H1 (cell line): Measurements from ENCODE around the gene PHACTR2. TPM values are rescaled to one million over a fixed set of nuclear protein-coding genes. Genes with fewer than 3 reads are reported as not detected.

ENCODE experiments used
- CTCF ChIA-PET: fragments of 300-600 bp; sonication (Branson Sonifier 250); formaldehyde crosslinking; loops from one replicate; lab custom pipeline; 2021; ENCODE audit not compliant: partially characterized antibody; lab: Charles Lee
- POLR2A ChIA-PET: fragments of 300-600 bp; sonication (Branson Sonifier 250); formaldehyde crosslinking; loops from one replicate; lab custom pipeline; 2021; ENCODE audit warnings: inconsistent platforms; ENCODE audit not compliant: partially characterized antibody; lab: Charles Lee
- DNase-seq, 2 experiments: peaks; one replicate each; pipeline versions ENCODE4 v3.0.0 to v3.0.0-alpha.2; 2010 to 2022; ENCODE audit warnings: low spot score in 2 of 2, low read depth in 1 of 2, mixed read lengths in 1 of 2
- FAIRE-seq: peaks from 2 replicates; lab custom pipeline; 2011; peaks lifted over from hg19 to GRCh38; lab: Jason Lieb, UNC
- H2AFZ ChIP-seq: 2 replicates; pipeline ENCODE4 v1.8.1; 2012; ENCODE audit warnings: low read length, inconsistent platforms
- H2AK5ac ChIP-seq: 2 replicates; pipeline ENCODE4 v1.6.1; 2013; ENCODE audit warnings: low read depth, low read length
- H2BK120ac ChIP-seq: replicated peaks from 2 replicates; pipeline ENCODE3; 2013; ENCODE audit warnings: low read depth, low read length, inconsistent platforms
- H2BK12ac ChIP-seq: 2 replicates; pipeline ENCODE4 v1.6.1; 2013; ENCODE audit warnings: low read depth, low read length
- H2BK15ac ChIP-seq: 2 replicates; pipeline ENCODE4 v1.6.1; 2013; ENCODE audit warnings: low read length
- H2BK20ac ChIP-seq: 2 replicates; pipeline ENCODE4 v1.6.1; 2013; ENCODE audit warnings: low read length
- H2BK5ac ChIP-seq: 2 replicates; pipeline ENCODE4 v1.6.1; 2013; ENCODE audit warnings: low read depth, low read length
- H3K14ac ChIP-seq: 2 replicates; pipeline ENCODE4 v1.6.1; 2013; ENCODE audit warnings: inconsistent platforms; ENCODE audit not compliant: insufficient read length
- H3K18ac ChIP-seq: 2 replicates; pipeline ENCODE4 v1.6.1; 2013; ENCODE audit warnings: low read length; ENCODE audit errors: extremely low read depth
- H3K23ac ChIP-seq: 2 replicates; pipeline ENCODE4 v1.6.1; 2013; ENCODE audit warnings: inconsistent platforms; ENCODE audit not compliant: insufficient read length
- H3K23me2 ChIP-seq: 2 replicates; pipeline ENCODE4 v1.6.1; 2013; ENCODE audit warnings: low read depth, low read length
- H3K27ac ChIP-seq: 2 replicates; pipeline ENCODE4 v1.6.1; 2011; ENCODE audit warnings: low read depth, low read length, inconsistent platforms
- H3K27me3 ChIP-seq, 4 experiments: replicated peaks in 1 of 4; 1 replicate in 1 of 4; 2 replicates in 3 of 4; pipeline versions ENCODE4 v1.6.1 to v1.8.1; 2011 to 2013; ENCODE audit warnings: low read length in 3 of 4, mild to moderate bottlenecking in 3 of 4, inconsistent platforms in 2 of 4, mixed read lengths in 2 of 4, moderate library complexity in 1 of 4; ENCODE audit not compliant: control insufficient read depth in 3 of 4, insufficient read depth in 3 of 4; ENCODE audit errors: extremely low read depth in 1 of 4
- H3K36me3 ChIP-seq, 4 experiments: 2 replicates each; pipeline versions ENCODE4 v1.6.1 to v1.8.1; 2011 to 2013; ENCODE audit warnings: mild to moderate bottlenecking in 4 of 4, low read length in 3 of 4, moderate library complexity in 2 of 4, control low read depth in 1 of 4, inconsistent platforms in 1 of 4; ENCODE audit not compliant: insufficient read depth in 4 of 4, control insufficient read depth in 2 of 4
- H3K4ac ChIP-seq: replicated peaks from 2 replicates; pipeline ENCODE3; 2013; ENCODE audit warnings: low read length, low read depth, mixed read lengths, inconsistent platforms; ENCODE audit not compliant: insufficient read length
- H3K4me1 ChIP-seq, 4 experiments: replicated peaks in 1 of 4; 1 replicate in 1 of 4; 2 replicates in 3 of 4; pipeline versions ENCODE4 v1.6.1 to v1.8.1; 2011 to 2013; ENCODE audit warnings: low read length in 3 of 4, inconsistent platforms in 2 of 4, mixed read lengths in 1 of 4; ENCODE audit not compliant: insufficient read depth in 4 of 4, control insufficient read depth in 3 of 4
- H3K4me2 ChIP-seq, 2 experiments: 2 replicates each; pipeline versions ENCODE4 v1.6.1 to v1.8.1; 2011 to 2013; ENCODE audit warnings: low read depth in 2 of 2, low read length in 2 of 2, control low read depth in 1 of 2, inconsistent platforms in 1 of 2, mild to moderate bottlenecking in 1 of 2; ENCODE audit not compliant: insufficient read depth in 1 of 2
- H3K4me3 ChIP-seq, 4 experiments: fragments of 200-600, 300-600 bp in 1 of 4; sonication (generic), shearing (Covaris generic), sonication (Bioruptor Twin) in 1 of 4; 2 replicates each; pipeline versions ENCODE4 v1.5.1 to v1.8.1; 2011 to 2016; ENCODE audit warnings: low read length in 4 of 4, low read depth in 3 of 4, control low read depth in 2 of 4, inconsistent platforms in 2 of 4, mild to moderate bottlenecking in 2 of 4, mixed read lengths in 1 of 4, moderate library complexity in 1 of 4; ENCODE audit not compliant: insufficient read depth in 2 of 4; ENCODE audit errors: extremely low read depth in 1 of 4
- H3K56ac ChIP-seq: replicated peaks from 2 replicates; pipeline ENCODE3; 2013; ENCODE audit warnings: low read depth, mild to moderate bottlenecking, mixed read lengths, low read length, inconsistent platforms; ENCODE audit not compliant: insufficient read length
- H3K79me1 ChIP-seq: 2 replicates; pipeline ENCODE4 v1.6.1; 2013; ENCODE audit warnings: low read depth, low read length, control low read depth
- H3K79me2 ChIP-seq, 2 experiments: 2 replicates each; pipeline versions ENCODE4 v1.6.1 to v1.8.1; 2012 to 2013; ENCODE audit warnings: low read length in 2 of 2, mild to moderate bottlenecking in 2 of 2, inconsistent platforms in 1 of 2; ENCODE audit not compliant: insufficient read depth in 2 of 2, control insufficient read depth in 1 of 2
- H3K9ac ChIP-seq, 4 experiments: replicated peaks in 1 of 4; 1 replicate in 1 of 4; 2 replicates in 3 of 4; pipeline versions ENCODE4 v1.6.1 to v1.8.1; 2011 to 2013; ENCODE audit warnings: low read depth in 3 of 4, low read length in 3 of 4, control low read depth in 2 of 4, mild to moderate bottlenecking in 2 of 4, moderate library complexity in 2 of 4, inconsistent platforms in 1 of 4; ENCODE audit errors: extremely low read depth in 1 of 4
- H3K9me3 ChIP-seq, 2 experiments: 2 replicates each; pipeline versions ENCODE4 v1.6.1 to v1.8.1; 2012 to 2013; ENCODE audit warnings: mild to moderate bottlenecking in 2 of 2, moderate library complexity in 2 of 2, control low read depth in 1 of 2, inconsistent platforms in 1 of 2, low read depth in 1 of 2, low read length in 1 of 2, mixed read lengths in 1 of 2; ENCODE audit not compliant: insufficient read depth in 2 of 2
- H4K20me1 ChIP-seq, 2 experiments: replicated peaks in 1 of 2; 2 replicates each; pipeline versions ENCODE3 to v1.8.1; 2011 to 2013; ENCODE audit warnings: inconsistent platforms in 2 of 2, low read length in 2 of 2, mild to moderate bottlenecking in 1 of 2; ENCODE audit not compliant: insufficient read depth in 2 of 2, control insufficient read depth in 1 of 2
- H4K5ac ChIP-seq: 2 replicates; pipeline ENCODE4 v1.6.1; 2013; ENCODE audit warnings: low read length, low read depth, mixed read lengths, inconsistent platforms; ENCODE audit not compliant: insufficient read length
- H4K8ac ChIP-seq: 2 replicates; pipeline ENCODE4 v1.8.0; 2013; ENCODE audit warnings: mild to moderate bottlenecking, moderate library complexity, low read length, inconsistent platforms; ENCODE audit not compliant: insufficient read depth; ENCODE audit errors: extremely low read depth
- H4K91ac ChIP-seq: replicated peaks from 2 replicates; pipeline ENCODE3; 2013; ENCODE audit warnings: low read length, mixed read lengths, inconsistent platforms; ENCODE audit not compliant: insufficient read length
- GABPA ChIP-seq: IDR thresholded peaks from 2 replicates; pipeline ENCODE4 v1.6.1; 2011; ENCODE audit warnings: mild to moderate bottlenecking, low read length, moderate library complexity, borderline replicate concordance; ENCODE audit not compliant: insufficient read depth
- GTF2F1 ChIP-seq: IDR thresholded peaks from 2 replicates; pipeline ENCODE4 v1.6.1; 2012; ENCODE audit warnings: low read depth, low read length, improper control_type of control experiment, borderline replicate concordance
- KDM4A ChIP-seq: IDR thresholded peaks from one replicate; pipeline ENCODE4 v1.7.1; 2012; ENCODE audit warnings: low read depth, mild to moderate bottlenecking, moderate library complexity, low read length, inconsistent platforms; ENCODE audit not compliant: severe bottlenecking
- POU5F1 ChIP-seq: IDR thresholded peaks from 2 replicates; pipeline ENCODE4 v1.6.1; 2011; ENCODE audit warnings: low read depth, mild to moderate bottlenecking, low read length, moderate library complexity
- TAF1 ChIP-seq: IDR thresholded peaks from 2 replicates; pipeline ENCODE4 v1.6.1; 2011; ENCODE audit warnings: mild to moderate bottlenecking, low read depth, low read length
- WGBS, 2 experiments: shearing (Covaris generic) in 1 of 2; methylation state at CpG; one replicate each; pipeline versions ENCODE4 v1.1.6 to v1.1.7; 2013 to 2015; ENCODE audit warnings: low lambda C conversion rate in 2 of 2, mixed read lengths in 2 of 2, inconsistent platforms in 1 of 2, low coverage in 1 of 2, missing lambda C conversion rate in 1 of 2; ENCODE audit not compliant: insufficient replicate concordance in 2 of 2, insufficient coverage in 1 of 2, insufficient read length in 1 of 2; ENCODE audit errors: extremely low coverage in 1 of 2, missing lambda C conversion rate in 1 of 2; 5-methylcytosine and 5-hydroxymethylcytosine counted together
- polyA plus RNA-seq, 7 experiments: library from polyadenylated mRNA; depleted of rRNA in 3 of 7; stranded (reverse) in 5 of 7; unstranded in 2 of 7; fragments of >200 nt in 5 of 7; fragments of 200-250 nt in 2 of 7; gene quantifications; 1 replicate in 5 of 7; 2 replicates in 1 of 7; 4 replicates in 1 of 7; pipeline versions ENCODE4 v1.2.1 to v1.2.3, GENCODE V29; 2011 to 2013; ENCODE audit warnings: missing spikeins in 2 of 7, mixed read lengths in 2 of 7
- total RNA-seq: library from RNA; stranded (reverse); fragmentation: NEBNext Ultra II Directional; extraction: Animal tissue kit (Norgen Biotek cat#: 25700); gene quantifications from 2 replicates; pipeline ENCODE4 v1.2.1, GENCODE V29; 2021
- TF ChIP-seq, protein P1 (sequence below): IDR thresholded peaks from 2 replicates; pipeline ENCODE4 v1.6.1; 2011; ENCODE audit warnings: low read length, improper control_type of control experiment

PHACTR2 gene
- total and polyA plus RNA-seq, 2 of the 8 experiments (the other 6 are each of a cell fraction or from before 2014, with no cell fraction given), result 16.9 to 131 TPM

DNA sequence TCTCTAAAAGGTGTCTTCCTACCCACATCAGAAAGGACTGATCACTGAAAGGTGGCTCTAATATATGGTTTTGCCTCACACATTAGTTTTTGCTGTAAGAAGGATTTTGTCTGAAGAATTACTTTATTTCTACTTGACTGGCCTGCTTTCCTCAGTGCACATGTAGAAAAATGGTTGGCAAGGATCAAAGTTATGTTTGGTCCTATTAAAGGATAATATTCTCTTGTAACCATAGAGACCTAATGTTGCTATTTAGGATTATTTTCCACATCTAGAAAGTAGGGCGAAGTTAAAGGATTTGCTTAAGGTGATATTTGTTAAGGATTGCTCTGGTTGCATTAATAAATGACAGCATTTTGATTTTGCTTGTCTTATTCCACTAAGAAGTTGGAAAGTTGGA, 40.7 kb downstream of the PHACTR2 start:
- Histone ChIP-seq H2AFZ (no peak overlapping the region), H2BK20ac (no peak overlapping the region), H2BK5ac (no peak overlapping the region), H3K9me3 (no peaks in the 10 kb centered on the region), H2BK120ac (no peak overlapping the region), H3K9ac (no peak overlapping the region), H3K27ac (no peak overlapping the region), H3K14ac (no peak overlapping the region), H4K91ac (no peak overlapping the region), H3K36me3 (peaks cover 0 to 19% (median 12%) of the 10 kb centered on the region in 4 experiments; a peak in 4 of 8 replicates), H3K4ac (no peak overlapping the region), H3K4me2 (no peak overlapping the region), H2AK5ac (no peak overlapping the region), H3K4me3 (no peak overlapping the region), H3K23me2 (no peaks in the 10 kb centered on the region), H3K79me1 (peaks cover under 1% of the 10 kb centered on the region; the same call in 1 of the 2 replicates), H2BK12ac (no peak overlapping the region), H4K8ac (no peak overlapping the region)
- CTCF ChIA-PET, result no interaction called here
- no peak for DNase-seq
- TF ChIP-seq KDM4A (no peak), POU5F1 (no peak), GABPA (no peak), GTF2F1 (no peak), TAF1 (no peak)
- TF ChIP-seq, protein P1, sequence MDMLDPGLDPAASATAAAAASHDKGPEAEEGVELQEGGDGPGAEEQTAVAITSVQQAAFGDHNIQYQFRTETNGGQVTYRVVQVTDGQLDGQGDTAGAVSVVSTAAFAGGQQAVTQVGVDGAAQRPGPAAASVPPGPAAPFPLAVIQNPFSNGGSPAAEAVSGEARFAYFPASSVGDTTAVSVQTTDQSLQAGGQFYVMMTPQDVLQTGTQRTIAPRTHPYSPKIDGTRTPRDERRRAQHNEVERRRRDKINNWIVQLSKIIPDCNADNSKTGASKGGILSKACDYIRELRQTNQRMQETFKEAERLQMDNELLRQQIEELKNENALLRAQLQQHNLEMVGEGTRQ, result no peak
- TF ChIP-seq, all 59 proteins: peak for 0
- no peak for FAIRE-seq
- Histone ChIP-seq H3K18ac (no peak overlapping the region), H3K23ac (no peak overlapping the region), H3K27me3 (no peaks in the 10 kb centered on the region), H4K20me1 (peaks cover 0 to 2% of the 10 kb centered on the region in 2 experiments), H3K79me2 (no peaks in the 10 kb centered on the region; a peak in 2 of 4 replicates), H4K5ac (no peak overlapping the region), H2BK15ac (no peak overlapping the region), H3K4me1 (no peaks in the 10 kb centered on the region), H3K56ac (no peak overlapping the region)
- 83% methylated on average over 1 of the region's 1 CpG; no CpG with 5 or more reads in 1 of the 2 experiments for WGBS, 2 experiments
- POLR2A ChIA-PET, result no interaction called here
